DND-41 (cell line): ENCODE results near the gene KCNH2.

Experiments
- ATAC-seq: fragments of 200-7000 bp; cut with Tn5 transposase; 3 replicates; pipeline ENCODE4 v1.9.1; 2021; ENCODE audit warnings: low read depth; ENCODE audit not compliant: insufficient read depth
- DNase-seq: peaks from one replicate; pipeline ENCODE4 v3.0.0-alpha.2; 2020
- H2AFZ ChIP-seq: 2 replicates; pipeline ENCODE4 v1.6.0; 2012; ENCODE audit warnings: low read depth, low read length
- H3K27ac ChIP-seq: 2 replicates; pipeline ENCODE4 v1.5.1; 2012; ENCODE audit warnings: low read length, inconsistent platforms
- H3K27me3 ChIP-seq: fragments of 200-600 bp; sonication (generic); 2 replicates; pipeline ENCODE4 v1.6.0; 2012; ENCODE audit warnings: low read length, mild to moderate bottlenecking, inconsistent platforms; ENCODE audit not compliant: insufficient read depth, poor library complexity
- H3K36me3 ChIP-seq: 2 replicates; pipeline ENCODE4 v1.5.1; 2012; ENCODE audit warnings: low read length, inconsistent platforms; ENCODE audit not compliant: insufficient read depth
- H3K4me1 ChIP-seq: 2 replicates; pipeline ENCODE4 v1.5.1; 2012; ENCODE audit warnings: mild to moderate bottlenecking, low read length; ENCODE audit not compliant: insufficient read depth
- H3K4me2 ChIP-seq: 2 replicates; pipeline ENCODE4 v1.6.0; 2012; ENCODE audit warnings: mild to moderate bottlenecking, moderate library complexity, low read length, inconsistent platforms; ENCODE audit not compliant: insufficient read depth
- H3K4me3 ChIP-seq, 2 experiments: fragments of 200-600 bp in 1 of 2; shearing (Covaris generic) in 1 of 2; 2 replicates each; pipeline ENCODE4 v1.5.1; 2012 to 2016; ENCODE audit warnings: inconsistent platforms in 2 of 2, low read length in 2 of 2, mild to moderate bottlenecking in 2 of 2, low read depth in 1 of 2, moderate library complexity in 1 of 2
- H3K79me2 ChIP-seq: 2 replicates; pipeline ENCODE4 v1.6.0; 2012; ENCODE audit warnings: low read length, inconsistent platforms; ENCODE audit not compliant: insufficient read depth
- H3K9ac ChIP-seq: 2 replicates; pipeline ENCODE4 v1.6.0; 2012; ENCODE audit warnings: low read depth, mild to moderate bottlenecking, inconsistent platforms, low read length, moderate library complexity
- H3K9me3 ChIP-seq: 2 replicates; pipeline ENCODE4 v1.5.1; 2012; ENCODE audit warnings: low read length, moderate library complexity, mild to moderate bottlenecking, inconsistent platforms; ENCODE audit not compliant: insufficient read depth, severe bottlenecking
- H4K20me1 ChIP-seq: 2 replicates; pipeline ENCODE4 v1.6.0; 2012; ENCODE audit warnings: low read length; ENCODE audit not compliant: insufficient read depth
- CTCF ChIP-seq: IDR thresholded peaks from 2 replicates; pipeline ENCODE4 v1.5.1; 2012; ENCODE audit warnings: borderline replicate concordance, low read length, moderate library complexity, mild to moderate bottlenecking; ENCODE audit not compliant: poor library complexity, severe bottlenecking; ENCODE audit errors: extremely low read depth
- EZH2 ChIP-seq: IDR thresholded peaks from 3 replicates; pipeline ENCODE4 v1.6.1; 2012; ENCODE audit warnings: borderline replicate concordance, low read depth, mild to moderate bottlenecking, moderate library complexity, low read length, inconsistent platforms; ENCODE audit not compliant: severe bottlenecking

The KCNH2 gene

GRCh38 chr7:150961510-150962289, 16.4 kb downstream of the KCNH2 start:
- Histone ChIP-seq H3K4me1 (no peaks in the 10 kb centered on the region), H3K4me2 (no peak overlapping the region), H3K27ac (no peak overlapping the region), H3K27me3 (no peaks in the 10 kb centered on the region), H4K20me1 (peaks cover 18% of the 10 kb centered on the region), H3K4me3 (no peak overlapping the region), H3K36me3 (no peaks in the 10 kb centered on the region), H3K9me3 (no peaks in the 10 kb centered on the region), H3K79me2 (no peaks in the 10 kb centered on the region), H3K9ac (no peak overlapping the region), H2AFZ (no peak overlapping the region)
- no peak for DNase-seq
- no peak for ATAC-seq
- TF ChIP-seq CTCF (no peak), EZH2 (no peak)

- Histone ChIP-seq H3K27ac (no peak overlapping the region), H3K4me2 (no peak overlapping the region), H3K27me3 (no peaks in the 10 kb centered on the region), H3K79me2 (no peaks in the 10 kb centered on the region), H3K4me1 (no peaks in the 10 kb centered on the region), H3K4me3 (no peak overlapping the region), H3K36me3 (no peaks in the 10 kb centered on the region), H3K9ac (no peak overlapping the region), H3K9me3 (no peaks in the 10 kb centered on the region), H4K20me1 (peaks cover 18% of the 10 kb centered on the region), H2AFZ (no peak overlapping the region)
- no peak for TF ChIP-seq EZH2
- peak; percentile 41 for TF ChIP-seq CTCF
- peak; percentile 48 for DNase-seq
- ATAC-seq = peak; percentile 81
Observed at GRCh38 chr7:150959739-150960734, 18.1 kb downstream of the KCNH2 start.

- no peak overlapping the region for H3K9ac ChIP-seq
- no peaks in the 10 kb centered on the region for H3K9me3 ChIP-seq
- H3K36me3 ChIP-seq = no peaks in the 10 kb centered on the region
- no peaks in the 10 kb centered on the region for H3K79me2 ChIP-seq
- H3K4me3 ChIP-seq = no peak overlapping the region
- DNase-seq (no peak), ATAC-seq (no peak)
- H3K4me2 ChIP-seq = no peak overlapping the region
- no peaks in the 10 kb centered on the region for H3K27me3 ChIP-seq
- no peak overlapping the region for H3K27ac ChIP-seq
- H3K4me1 ChIP-seq = no peaks in the 10 kb centered on the region
- H2AFZ ChIP-seq = no peak overlapping the region
- H4K20me1 ChIP-seq = peaks cover 10% of the 10 kb centered on the region
- TF ChIP-seq CTCF (no peak), EZH2 (no peak)
Observed at GRCh38 chr7:150959081-150959480, 19.0 kb downstream of the KCNH2 start.
